Retinal pigment epithelial cell (primary cell): Measurements from ENCODE around the gene C5orf24.
"Not testable (repeated sequence)": the region's sequence is repeated elsewhere in the genome, so short reads cannot be mapped to it uniquely, and the experiment has no call there.

Experiments
- DNase-seq: peaks from one replicate; pipeline ENCODE4 v3.0.0-alpha.2; 2010; ENCODE audit warnings: low read depth
- H3K4me3 ChIP-seq: 2 replicates; pipeline ENCODE4 v1.5.1; 2011; ENCODE audit warnings: mild to moderate bottlenecking, low read length, control low read depth, moderate library complexity
- TF ChIP-seq, protein P1 (sequence below): conservative IDR thresholded peaks from 2 replicates; pipeline ENCODE4 v1.5.1; 2011; ENCODE audit warnings: low read depth, low read length, control low read depth, inconsistent platforms

Gene C5orf24

DNA sequence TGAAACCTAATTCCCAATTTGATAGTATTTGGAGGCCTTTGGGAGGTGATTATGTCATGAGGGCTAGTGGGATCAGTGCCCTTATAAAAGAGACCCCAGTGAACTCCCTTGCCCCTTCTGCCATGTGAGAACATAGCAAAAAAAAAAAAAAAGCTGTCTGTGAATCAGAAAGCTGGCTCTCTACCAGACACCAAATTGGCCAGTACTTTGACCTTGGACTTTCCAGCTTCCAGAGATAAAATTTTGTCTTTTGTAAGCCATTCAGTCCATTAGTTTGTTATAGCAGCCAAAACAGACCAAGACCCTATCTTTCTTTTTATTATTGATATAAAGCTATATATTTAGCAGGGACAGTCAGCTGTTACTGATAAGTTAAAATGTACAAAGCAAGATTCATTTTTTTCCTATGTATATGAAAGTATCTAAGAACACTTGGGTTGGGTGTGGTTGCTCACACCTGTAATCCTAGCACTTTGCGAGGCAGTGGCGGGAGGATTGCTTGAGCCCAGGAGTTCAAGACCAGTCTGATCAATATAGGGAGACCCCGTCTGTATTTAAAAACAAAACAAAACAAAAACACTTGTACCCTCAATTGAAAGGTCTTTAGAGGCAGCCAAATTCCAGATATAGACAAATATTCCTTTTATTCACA is 8.1 kb upstream of the C5orf24 start:
- TF ChIP-seq, protein P1, sequence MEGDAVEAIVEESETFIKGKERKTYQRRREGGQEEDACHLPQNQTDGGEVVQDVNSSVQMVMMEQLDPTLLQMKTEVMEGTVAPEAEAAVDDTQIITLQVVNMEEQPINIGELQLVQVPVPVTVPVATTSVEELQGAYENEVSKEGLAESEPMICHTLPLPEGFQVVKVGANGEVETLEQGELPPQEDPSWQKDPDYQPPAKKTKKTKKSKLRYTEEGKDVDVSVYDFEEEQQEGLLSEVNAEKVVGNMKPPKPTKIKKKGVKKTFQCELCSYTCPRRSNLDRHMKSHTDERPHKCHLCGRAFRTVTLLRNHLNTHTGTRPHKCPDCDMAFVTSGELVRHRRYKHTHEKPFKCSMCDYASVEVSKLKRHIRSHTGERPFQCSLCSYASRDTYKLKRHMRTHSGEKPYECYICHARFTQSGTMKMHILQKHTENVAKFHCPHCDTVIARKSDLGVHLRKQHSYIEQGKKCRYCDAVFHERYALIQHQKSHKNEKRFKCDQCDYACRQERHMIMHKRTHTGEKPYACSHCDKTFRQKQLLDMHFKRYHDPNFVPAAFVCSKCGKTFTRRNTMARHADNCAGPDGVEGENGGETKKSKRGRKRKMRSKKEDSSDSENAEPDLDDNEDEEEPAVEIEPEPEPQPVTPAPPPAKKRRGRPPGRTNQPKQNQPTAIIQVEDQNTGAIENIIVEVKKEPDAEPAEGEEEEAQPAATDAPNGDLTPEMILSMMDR: no peak
- H3K4me3 ChIP-seq: no peak overlapping the region
- DNase-seq: no peak

DNA sequence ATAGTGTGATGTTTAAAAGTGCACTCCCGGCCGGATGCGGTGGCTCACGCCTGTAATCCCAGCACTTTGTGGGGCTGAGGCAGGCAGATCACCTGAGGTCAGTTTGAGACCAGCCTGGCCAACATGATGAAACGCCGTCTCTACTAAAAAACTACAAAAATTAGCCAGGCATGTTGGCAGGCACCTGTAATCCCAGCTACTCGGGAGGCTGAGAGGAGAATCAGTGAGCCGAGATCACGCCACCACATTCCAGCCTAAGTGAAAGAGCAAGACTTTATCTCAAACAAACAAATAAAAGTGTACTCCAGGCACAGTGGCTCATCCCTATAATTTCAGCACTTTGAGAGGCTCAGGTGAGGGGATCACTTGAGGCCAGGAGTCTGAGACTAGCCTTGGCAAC is 7.4 kb upstream of the C5orf24 start:
- H3K4me3 ChIP-seq, DNase-seq: not testable (repeated sequence)

DNA sequence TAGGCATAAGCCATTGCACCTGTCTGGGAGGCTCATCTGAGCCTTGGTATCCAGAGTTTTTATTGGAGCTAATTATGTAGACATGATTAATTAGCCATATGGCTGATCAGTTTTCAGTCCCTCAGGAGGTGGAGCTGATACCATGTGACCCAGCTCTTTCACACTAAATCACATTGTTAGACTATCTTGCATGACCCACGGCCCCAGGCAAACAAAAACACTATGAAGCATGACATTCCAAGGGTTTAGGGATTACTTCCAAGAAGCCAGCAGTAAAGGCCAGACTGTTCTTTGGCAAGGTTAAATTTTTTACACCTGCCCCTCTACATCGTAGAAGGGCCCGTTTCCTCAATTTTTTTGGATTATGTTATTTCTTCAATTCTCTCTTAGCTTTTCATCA is 5.0 kb upstream of the C5orf24 start:
- peak; percentile 31 for DNase-seq
- TF ChIP-seq, protein P1: no peak
- H3K4me3 ChIP-seq: no peak overlapping the region

DNA sequence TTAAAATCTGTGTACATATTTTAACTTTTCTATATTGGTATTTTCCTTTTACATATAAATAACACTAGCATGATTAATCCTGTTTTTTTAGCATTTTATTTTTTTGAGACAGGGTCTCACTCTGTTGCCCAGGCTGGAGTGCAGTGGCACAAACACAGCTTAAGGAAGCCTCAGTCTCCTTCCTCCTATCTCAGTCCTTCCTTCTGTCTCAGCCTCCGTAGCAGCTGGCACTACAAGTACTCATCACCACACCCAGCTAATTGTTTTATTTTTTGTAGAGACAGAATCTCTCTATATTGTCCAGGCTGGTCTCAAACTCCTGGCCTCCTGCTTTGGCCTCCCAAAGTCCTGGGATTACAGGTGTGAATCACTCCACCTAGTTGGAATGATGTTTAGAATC is 1.5 kb upstream of the C5orf24 start:
- no peak for DNase-seq

DNA sequence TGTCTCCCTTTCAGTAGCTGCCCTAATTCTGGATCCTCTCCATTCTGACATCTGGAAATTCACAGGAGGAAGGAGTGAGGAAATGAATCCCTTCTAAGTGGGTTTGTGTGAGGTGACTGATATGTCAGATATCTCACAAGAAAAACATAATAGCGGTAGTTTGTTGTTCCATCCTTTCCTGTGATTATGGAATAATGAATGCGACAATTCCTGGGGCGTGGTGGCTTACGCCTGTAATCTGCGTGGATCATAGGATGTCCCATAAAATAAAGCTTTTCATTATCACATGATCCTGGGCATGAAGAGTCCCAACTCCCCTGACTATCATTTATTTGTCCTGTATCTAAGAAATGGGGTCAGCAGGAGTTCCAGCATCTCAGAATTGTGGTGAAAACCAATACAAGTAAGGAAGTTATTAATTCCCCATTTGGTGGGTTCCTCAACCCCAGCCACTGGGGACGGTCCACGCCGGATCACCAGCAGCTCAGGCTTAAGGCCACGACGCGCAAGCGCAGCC is 375 bp upstream of the C5orf24 start:
- TF ChIP-seq, protein P1: no peak

More for the DNA sequence above, 1.5 kb upstream of the C5orf24 start:
- TF ChIP-seq, protein P1: no peak
- no peak overlapping the region for H3K4me3 ChIP-seq

DNA sequence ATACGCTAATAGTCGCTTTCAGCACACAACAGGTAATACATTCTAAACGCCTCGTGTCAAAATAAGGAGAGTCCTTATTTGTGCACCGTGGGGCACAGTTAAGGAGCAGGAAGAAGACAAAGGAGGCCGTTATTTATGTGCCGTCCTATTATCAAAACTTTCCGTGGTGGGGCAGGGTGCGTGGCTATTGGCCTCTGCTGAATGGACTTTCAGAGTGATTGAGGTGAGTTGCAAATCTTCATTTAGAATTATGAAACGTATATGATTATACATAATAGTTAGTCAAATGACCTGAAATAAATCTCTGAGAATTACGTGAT is 833 bp downstream of the C5orf24 start:
- H3K4me3 ChIP-seq: peak overlapping the region; percentile 93
- TF ChIP-seq, protein P1: no peak
- no peak for DNase-seq

More for the DNA sequence above, 375 bp upstream of the C5orf24 start:
- H3K4me3 ChIP-seq: peak overlapping the region; percentile 93
- DNase-seq: no peak

DNA sequence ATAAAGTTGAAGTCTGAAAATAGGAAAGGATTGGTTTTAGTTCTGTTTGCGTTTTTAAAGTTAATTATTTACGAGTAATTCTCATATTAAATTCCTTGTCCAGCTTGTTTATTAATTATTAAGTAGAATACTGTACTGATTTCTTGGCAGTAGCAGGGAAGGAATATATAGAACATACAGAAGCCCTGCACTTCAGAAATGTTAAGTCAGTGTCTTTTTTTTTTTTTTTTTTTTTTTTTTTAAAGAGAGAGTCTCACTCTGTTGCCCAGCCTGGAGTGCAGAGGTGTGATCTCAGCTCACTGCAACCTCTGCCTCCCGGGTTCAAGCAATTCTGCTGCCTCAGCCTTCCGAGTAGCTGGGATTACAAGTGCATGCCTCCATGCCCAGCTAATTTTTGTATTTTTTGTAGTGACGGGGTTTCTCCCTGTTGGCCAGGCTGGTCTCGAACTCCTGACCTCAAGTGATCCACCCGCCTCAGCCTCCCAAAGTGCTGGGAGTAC is 3.7 kb downstream of the C5orf24 start:
- DNase-seq, H3K4me3 ChIP-seq: not testable (repeated sequence)

DNA sequence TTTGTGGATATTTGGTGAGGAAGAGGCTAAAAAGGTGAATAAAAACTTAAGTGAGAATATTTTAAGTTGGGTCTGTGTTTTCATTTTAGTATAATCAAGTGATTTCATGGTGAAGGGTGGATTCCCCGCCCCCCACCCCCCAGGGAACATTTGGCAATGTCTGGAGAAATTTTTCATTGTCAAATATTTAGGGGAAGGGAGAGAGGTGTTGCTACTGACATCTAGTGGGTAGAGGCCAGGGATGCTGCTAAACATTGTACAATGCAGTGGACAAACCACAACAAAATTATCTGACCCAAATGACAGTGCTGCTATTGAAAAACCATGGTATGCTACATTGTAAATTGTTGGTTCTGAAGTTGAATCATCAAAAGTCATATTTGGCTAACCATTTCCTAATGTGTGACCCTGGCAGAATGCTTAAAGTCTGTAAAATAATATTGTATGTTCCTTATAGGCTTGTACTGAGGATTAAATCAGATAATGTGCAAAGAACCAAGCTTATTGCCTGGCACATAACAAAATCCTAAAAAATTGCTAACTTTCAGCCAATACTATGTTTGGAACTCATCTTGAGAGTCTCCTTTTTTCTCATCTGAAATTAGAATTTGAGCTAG is 5.6 kb downstream of the C5orf24 start:
- H3K4me3 ChIP-seq: no peak overlapping the region
- TF ChIP-seq, protein P1: peak; percentile 59
- DNase-seq: no peak

DNA sequence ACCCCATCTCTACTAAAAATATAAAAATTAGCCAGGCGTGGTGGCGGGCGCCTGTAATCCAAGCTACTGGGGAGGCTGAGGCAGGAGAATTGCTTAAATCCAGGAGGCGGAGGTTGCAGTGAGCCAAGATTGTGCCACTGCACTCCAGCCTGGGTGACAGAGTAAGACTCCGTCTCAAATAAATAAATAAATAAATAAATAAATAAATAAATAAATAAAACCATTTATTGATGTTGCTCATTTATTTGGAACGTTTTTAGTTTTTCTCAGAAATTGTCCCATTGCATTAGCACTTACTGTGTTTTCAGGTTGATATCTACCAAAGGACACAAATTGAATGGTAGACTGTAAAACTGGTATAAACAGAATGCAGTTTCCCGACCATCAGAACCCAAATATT is 10.7 kb downstream of the C5orf24 start:
- DNase-seq, H3K4me3 ChIP-seq: not testable (repeated sequence)
